HG03558 (cell line): ENCODE data around the gene TNNT2.

Source experiments
- ATAC-seq: cut with Tn5 transposase; IDR thresholded peaks from one replicate; pipeline ENCODE4 v1.9.1; 2021; ENCODE audit warnings: moderate number of reproducible peaks; ENCODE audit not compliant: unreplicated experiment; ENCODE audit errors: extremely low read depth

Gene TNNT2

GRCh38 chr1:201358596-201358995 is 18.9 kb downstream of the TNNT2 start:
- no peak for ATAC-seq

DNA sequence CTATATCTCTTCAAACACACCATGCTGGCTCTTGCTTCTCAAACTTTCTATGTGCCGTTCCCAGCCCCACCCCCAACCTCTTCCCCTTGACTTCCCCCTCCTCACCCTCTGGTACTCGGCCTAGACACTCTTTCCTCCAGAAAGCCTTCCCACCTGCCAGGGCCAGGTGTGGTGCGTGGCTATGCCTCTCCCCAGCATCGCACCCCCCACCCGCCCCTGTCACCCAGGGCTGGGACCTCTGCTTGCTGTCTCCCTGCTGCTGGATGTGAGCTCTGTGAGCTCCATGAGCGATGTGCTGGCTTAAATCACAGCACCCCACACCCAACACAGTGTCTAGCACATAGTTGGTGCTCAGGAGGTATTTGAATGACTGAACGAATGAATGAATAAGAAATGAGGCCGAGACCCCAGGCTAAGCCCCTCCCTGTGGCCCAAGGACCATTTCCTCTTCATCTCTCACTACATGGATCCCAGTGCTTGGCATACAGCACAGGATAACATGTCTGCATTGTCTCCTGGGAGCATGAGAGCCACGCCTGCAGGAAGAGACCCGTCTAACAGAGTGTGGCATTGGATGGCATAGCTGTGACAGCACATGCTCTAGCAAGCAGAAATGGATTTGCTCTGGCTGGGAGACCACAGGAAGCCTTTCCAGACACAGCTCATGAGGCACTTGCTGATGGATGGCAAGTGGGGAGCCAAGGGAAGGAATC is 19.7 kb downstream of the TNNT2 start:
- ATAC-seq = no peak

- no peak for ATAC-seq
Observed at GRCh38 chr1:201357211-201357610, 20.3 kb downstream of the TNNT2 start.

DNA sequence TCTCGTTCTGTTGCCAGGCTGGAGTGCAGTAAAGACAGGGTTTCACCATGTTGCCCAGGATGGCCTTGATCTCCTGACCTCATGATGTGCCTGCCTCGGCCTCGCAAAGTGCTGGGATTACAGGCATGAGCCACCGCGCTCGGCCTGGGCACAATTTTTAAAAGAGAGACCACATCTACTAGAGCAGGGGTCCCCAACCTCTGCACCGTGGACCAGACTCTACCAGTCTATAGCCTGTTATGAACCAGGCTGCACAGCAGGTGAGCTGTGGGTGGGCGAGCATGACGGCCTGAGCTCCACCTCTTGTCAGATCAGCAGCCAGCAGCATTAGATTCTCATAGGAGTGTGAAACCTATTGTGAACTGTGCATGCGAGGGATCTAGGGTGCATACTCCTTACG is 20.8 kb downstream of the TNNT2 start:
- ATAC-seq = no peak

DNA sequence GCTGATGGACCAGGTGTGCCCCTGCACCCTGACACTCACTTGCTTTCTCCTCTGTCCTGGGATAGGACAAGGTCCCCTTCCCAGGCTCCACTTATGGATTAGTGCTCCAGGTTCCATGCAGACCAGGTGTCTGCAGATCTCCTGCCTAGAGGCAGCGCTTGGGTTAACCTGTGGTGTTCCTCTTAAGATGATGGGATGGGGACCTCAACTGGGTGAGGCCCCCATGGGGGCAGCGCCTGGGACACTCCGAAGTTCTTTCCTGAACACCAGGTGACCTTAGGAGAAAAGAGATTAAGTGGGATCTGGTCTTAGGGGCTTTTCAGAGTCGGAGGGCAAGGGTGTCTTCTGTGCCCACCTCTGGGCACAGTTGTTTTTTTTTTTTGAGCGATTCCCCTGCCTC is 21.2 kb downstream of the TNNT2 start:
- ATAC-seq = no peak

DNA sequence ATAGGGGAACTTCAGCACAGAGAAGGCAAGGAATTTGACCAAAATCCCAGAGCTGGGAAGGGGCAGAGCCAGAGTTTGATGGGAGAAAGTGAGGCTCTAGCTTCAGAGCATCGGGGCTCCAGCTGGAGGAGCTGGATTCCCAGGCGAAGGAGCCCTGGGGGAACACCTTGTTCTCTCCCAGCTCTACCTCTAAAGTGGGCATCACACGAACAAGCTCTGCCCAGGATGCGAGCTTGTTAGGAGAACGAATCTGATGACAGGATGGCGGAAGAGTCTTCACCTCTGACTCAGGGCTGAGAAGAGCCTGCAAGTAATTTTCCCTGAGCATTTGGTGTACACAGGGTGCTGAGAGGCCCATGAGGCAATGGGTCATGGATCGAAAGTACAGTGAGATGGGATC is 22.0 kb downstream of the TNNT2 start:
- ATAC-seq = no peak

DNA sequence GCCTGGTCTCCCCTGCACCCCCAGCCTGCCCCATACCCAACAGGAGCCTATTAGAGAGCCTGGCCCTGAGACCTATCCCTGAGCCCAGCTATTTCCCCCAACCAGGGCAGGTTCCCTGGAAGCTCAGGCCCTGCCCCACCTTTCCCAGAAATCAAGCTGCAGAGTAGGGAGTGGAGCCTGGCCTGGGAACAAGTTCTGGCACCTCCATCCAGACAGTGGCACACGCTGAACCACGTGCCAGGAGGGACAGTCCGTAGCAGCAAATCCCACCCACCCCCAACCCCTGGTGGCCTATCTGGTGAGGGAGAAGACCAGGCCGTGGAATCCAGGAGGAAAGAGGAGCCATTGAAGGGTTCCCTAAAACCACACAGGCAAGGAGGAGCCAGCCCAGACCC is 22.6 kb downstream of the TNNT2 start:
- ATAC-seq = no peak

DNA sequence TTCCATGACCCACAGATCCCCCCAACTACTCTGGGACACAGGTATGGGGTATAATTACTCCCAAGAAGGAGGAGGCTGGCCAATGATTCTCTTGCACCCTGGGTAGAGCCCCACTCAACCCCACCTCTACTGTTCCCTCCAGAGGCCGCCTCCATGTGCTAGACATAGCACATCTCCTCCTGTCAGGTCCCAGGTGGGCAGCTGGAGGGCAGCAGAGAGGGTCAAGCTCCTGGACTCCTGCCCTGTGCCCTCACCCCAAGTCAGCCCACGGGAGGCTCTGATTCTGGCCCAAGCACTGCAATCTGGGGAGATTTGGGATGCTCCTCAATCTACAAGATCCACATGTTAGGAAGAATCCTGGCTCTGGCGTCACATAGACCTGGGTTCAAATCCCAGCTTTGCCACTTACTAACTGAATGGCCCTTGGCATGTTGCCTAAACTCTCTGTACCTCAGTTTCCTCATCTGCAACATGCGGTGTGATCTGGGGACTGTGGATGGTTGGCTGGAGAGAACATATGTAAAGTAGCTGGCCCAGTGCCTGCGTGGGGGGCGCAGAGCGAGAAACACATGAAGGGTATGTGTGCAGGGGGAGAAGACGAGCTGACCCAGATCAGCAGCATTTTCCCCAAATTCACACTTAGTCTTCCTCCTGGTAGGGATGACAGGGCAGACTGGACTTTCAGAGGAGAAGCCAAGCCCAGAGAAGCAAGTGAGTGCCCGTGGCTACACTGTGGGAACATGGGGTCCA is 23.2 kb downstream of the TNNT2 start:
- no peak for ATAC-seq

DNA sequence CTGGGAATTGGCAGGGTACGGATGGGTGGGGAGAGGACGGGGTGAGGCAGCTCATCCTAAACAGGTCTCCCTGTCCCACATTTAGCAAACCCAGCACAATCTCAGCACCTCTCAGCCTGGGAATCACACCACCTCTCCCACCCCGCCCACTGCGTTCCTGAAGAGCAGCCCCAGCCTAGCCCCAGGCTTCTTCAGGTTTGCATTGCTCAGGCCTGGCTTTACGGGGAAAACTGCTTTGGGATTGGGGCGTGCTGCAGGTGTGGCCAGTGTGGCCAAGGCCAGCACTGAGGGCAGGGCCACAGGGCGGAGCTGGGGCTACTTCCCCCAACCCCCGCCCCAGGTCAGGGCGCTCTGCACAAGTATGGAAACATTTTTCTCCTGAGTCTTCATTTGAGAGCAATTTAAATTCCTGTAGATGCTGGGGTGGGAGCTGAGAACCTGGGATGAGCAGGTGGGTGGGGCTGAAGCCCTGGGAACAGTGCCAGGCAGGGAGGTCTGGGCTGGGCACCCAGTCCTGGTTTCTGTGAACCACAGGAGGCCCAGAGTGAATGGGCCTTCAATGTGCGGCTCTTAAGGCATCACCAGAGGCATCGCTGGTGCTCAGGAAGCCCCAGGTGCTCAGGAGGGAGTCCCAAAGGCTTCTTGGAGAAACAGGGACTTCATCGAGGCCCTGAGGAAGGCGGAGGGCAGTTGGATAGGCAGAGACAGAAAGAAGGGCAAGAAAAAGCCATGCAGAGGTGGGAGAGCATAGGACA is 24.1 kb downstream of the TNNT2 start:
- no peak for ATAC-seq

GRCh38 chr1:201351617-201352016 is 25.9 kb downstream of the TNNT2 start:
- ATAC-seq = no peak

DNA sequence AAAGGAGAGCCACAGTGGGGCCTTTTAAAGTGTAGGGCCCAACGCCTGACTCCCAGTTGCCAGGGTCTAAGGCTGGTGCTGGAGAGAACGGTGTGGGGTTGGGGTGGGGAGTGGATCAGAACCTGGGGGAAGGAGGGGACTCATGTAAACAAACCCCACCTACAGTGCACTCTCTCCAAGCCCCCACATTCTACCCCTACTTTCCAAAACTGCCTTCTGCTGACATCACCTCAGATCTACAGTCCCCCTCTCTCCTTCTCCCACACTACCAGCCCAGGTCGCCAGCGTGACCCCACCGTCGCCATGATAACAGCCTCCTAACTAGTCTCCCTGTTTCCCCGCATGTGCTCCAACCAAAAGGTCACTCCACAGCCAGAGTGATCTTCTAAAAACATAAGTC is 26.6 kb downstream of the TNNT2 start:
- no peak for ATAC-seq

- ATAC-seq = no peak
Observed at GRCh38 chr1:201350361-201350725, 27.1 kb downstream of the TNNT2 start.

DNA sequence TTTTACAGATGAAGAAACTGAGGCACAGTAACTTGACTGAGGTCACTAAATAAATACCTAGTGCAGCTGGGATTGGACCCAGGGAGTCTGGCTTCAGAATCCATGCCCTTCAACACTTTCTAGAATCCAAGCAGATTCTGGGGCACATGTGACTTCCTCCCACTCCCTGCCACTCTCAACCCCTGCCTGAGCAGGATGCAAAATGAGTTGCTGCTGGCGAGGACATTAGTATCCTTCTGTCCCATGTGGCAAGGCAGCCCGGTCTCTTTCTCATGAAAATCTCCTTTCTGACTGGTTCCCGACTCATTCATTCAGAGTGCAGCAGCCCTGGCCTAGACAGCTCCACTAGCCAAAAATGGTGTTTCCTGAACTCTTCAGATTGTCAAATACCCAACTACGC is 28.4 kb downstream of the TNNT2 start:
- no peak for ATAC-seq

DNA sequence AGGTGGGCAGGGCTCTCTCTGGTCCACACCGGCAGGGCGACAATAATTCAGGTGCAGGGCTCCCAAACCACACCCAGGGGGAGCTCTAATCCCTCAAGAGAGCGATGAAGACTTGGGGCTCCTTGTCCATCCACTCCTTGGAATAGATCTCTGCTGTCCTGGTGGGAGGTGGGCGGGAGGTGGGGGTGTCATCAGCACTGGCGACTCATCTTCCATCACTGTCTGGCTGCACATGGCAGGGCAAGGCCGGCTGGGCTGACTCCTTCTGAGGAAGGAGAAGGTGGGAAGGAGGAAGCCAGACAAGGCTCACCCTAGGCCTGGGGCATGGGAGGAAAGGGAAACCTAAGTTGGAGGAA is 29.3 kb downstream of the TNNT2 start:
- ATAC-seq = no peak

DNA sequence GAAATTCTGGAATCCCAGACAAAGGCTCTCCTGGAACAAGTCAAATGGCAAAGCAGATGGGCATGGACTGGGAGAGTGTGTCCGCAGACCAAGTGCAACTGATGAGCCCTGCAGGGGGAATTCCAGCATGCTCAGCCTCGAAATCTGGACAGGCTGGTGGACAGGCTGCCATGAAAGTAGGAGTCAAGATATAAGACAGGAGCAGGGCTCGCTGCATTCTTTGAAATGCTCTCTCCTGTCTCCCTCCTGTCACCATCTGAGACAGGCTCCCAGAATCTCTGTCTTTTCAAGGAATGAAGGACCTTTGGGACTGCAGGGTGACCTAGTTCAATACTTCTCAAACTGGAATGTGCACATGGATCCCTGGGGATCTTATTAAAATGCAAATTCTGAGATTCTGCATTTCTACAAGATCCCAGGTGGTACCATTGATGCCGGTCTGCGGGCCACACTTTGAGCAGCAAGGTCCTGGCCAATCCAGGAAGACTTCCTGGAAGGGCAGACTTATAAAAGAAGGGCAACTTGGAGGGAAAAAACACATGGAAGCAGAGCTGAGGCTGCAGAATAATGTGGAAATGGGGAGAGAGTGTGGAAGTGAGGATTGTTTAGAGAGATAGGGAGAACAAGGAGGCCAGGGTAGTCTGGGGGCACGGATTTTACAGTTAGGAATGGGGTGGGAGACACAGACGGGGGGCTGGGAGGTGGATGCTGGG is 29.8 kb downstream of the TNNT2 start:
- no peak for ATAC-seq

- no peak for ATAC-seq
Observed at GRCh38 chr1:201346987-201347386, 30.5 kb downstream of the TNNT2 start.

DNA sequence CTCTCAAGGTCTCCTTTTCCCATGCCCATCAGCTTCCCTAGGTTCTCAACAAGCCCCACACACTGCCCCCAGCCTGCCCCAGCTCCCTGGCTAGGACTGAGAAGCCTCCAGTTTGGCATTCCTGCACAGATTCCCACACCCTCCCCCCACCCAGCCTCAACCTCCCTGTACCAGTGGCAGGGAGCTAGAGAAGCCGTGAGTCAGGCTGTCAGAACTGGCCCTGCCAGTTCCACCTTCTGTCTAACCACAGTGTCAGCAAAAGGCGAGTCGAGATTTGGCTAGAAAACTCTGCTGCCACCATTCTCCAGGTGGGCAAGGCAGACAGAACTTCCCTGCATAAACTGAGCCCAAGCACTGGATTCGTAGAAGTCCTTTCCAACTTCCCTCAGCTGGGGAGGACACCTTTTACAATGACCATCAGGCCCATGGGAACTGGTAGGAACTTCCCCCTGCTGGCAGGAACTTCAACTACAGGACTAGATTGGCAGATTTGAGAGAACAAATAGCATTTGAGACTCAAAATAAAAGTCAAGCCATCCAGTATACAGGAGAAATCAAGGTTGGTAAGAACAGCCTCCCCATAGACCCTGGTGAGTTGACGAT is 31.0 kb downstream of the TNNT2 start:
- no peak for ATAC-seq

- no peak for ATAC-seq
Observed at GRCh38 chr1:201345081-201345355, 32.5 kb downstream of the TNNT2 start.

DNA sequence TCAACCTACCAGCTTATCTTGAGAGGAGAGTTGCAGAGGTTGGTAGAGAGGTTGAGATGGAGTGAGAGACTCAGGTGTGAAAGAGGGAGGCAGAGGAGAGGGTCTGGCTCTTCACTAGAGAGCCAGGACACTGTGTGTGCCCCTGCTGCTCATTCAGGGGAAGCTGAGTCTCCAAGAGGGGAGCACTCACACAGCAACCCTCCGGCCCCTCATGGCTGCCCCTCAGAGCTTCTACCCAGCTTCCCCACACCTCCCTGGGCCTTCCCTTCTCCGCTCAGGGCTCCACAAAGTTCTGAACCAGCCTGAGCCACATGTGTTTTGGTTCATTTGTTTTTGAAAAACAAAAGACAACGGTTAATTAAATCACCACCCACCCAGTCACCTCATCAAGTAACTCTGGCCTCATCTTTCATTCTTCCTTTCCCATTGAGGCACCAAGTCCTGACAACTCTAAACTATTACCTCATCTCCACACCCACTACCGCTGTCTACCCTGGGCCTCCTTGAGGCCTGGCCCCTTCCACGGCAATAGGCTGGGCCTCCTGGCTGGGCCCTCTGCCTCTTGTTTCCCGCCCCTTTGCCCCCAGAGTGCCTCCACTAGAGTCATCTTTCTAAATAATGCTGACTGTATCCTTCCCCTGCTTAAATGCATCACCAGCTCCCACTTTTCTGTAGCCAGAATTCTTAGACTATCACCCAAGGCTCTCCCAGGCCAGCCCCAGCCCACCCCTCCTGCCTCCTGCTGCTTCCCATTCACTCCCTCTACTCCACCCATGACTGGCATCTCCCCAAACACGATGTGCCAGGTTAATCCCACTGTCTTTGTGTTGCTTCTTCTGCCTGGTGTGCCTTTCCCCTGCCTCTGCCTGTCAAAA is 33.0 kb downstream of the TNNT2 start:
- no peak for ATAC-seq

- no peak for ATAC-seq
Observed at GRCh38 chr1:201341377-201341776, 36.1 kb downstream of the TNNT2 start.
